ENCODE results near the gene SCYL1. TPM values are rescaled to one million over a fixed set of nuclear protein-coding genes. Genes with fewer than 3 reads are reported as not detected.

Gene SCYL1
- total RNA-seq, 1 donor from 2014 or later: 103 TPM

GRCh38 chr11:65496304-65497140 lies 28.4 kb upstream of the SCYL1 start:
- Mint-ChIP-seq H3K36me3 (ENCODE audit: unreplicated experiment) (no peaks in the 10 kb centered on the region), H3K9me3 (ENCODE audit: unreplicated experiment) (no peaks in the 10 kb centered on the region), H3K27ac (ENCODE audit: unreplicated experiment) (no peak overlapping the region), H3K27me3 (ENCODE audit: unreplicated experiment) (no peaks in the 10 kb centered on the region), H3K4me1 (ENCODE audit: unreplicated experiment) (peaks cover 51% of the 10 kb centered on the region), H3K4me3 (ENCODE audit: unreplicated experiment) (no peak overlapping the region)
- TF ChIP-seq CTCF (IDR thresholded peaks at IDR 0.05): no peak
- DNase-seq (ENCODE audit: extremely low spot score, unreplicated experiment): no peak

- H3K4me1 Mint-ChIP-seq (ENCODE audit: unreplicated experiment): peaks cover 42% of the 10 kb centered on the region
Measured at GRCh38 chr11:65497141-65498041, 27.5 kb upstream of the SCYL1 start.

GRCh38 chr11:65498042-65498726 lies 26.7 kb upstream of the SCYL1 start:
- DNase-seq (ENCODE audit: extremely low spot score, unreplicated experiment): no peak
- TF ChIP-seq CTCF (IDR thresholded peaks at IDR 0.05): no peak
- Mint-ChIP-seq H3K36me3 (ENCODE audit: unreplicated experiment) (no peaks in the 10 kb centered on the region), H3K9me3 (ENCODE audit: unreplicated experiment) (no peaks in the 10 kb centered on the region), H3K4me1 (ENCODE audit: unreplicated experiment) (peaks cover 34% of the 10 kb centered on the region), H3K27me3 (ENCODE audit: unreplicated experiment) (no peaks in the 10 kb centered on the region), H3K27ac (ENCODE audit: unreplicated experiment) (no peak overlapping the region), H3K4me3 (ENCODE audit: unreplicated experiment) (no peak overlapping the region)

More at GRCh38 chr11:65497141-65498041, 27.5 kb upstream of the SCYL1 start:
- Mint-ChIP-seq H3K27me3 (ENCODE audit: unreplicated experiment) (no peaks in the 10 kb centered on the region), H3K9me3 (ENCODE audit: unreplicated experiment) (no peaks in the 10 kb centered on the region), H3K27ac (ENCODE audit: unreplicated experiment) (no peak overlapping the region), H3K4me3 (ENCODE audit: unreplicated experiment) (no peak overlapping the region), H3K36me3 (ENCODE audit: unreplicated experiment) (no peaks in the 10 kb centered on the region)
- peak; percentile 99 for DNase-seq (ENCODE audit: extremely low spot score, unreplicated experiment)
- no peak for TF ChIP-seq CTCF (IDR thresholded peaks at IDR 0.05)

- no peak overlapping the region for H3K4me3 Mint-ChIP-seq (ENCODE audit: unreplicated experiment)
- H3K36me3 Mint-ChIP-seq (ENCODE audit: unreplicated experiment): no peaks in the 10 kb centered on the region
- peaks cover 29% of the 10 kb centered on the region for H3K4me1 Mint-ChIP-seq (ENCODE audit: unreplicated experiment)
- no peaks in the 10 kb centered on the region for H3K9me3 Mint-ChIP-seq (ENCODE audit: unreplicated experiment)
- H3K27me3 Mint-ChIP-seq (ENCODE audit: unreplicated experiment): no peaks in the 10 kb centered on the region
- no peak overlapping the region for H3K27ac Mint-ChIP-seq (ENCODE audit: unreplicated experiment)
- DNase-seq (ENCODE audit: extremely low spot score, unreplicated experiment): no peak
- TF ChIP-seq CTCF (IDR thresholded peaks at IDR 0.05): no peak
Measured at GRCh38 chr11:65498727-65498976, 26.2 kb upstream of the SCYL1 start.

All from osteocyte (in vitro differentiated cells).